Esophagus (tissue), 2 donors: ENCODE measurements around the gene MOGAT1. TPM values are rescaled to one million over a fixed set of nuclear protein-coding genes. Genes with fewer than 3 reads are reported as not detected.

Source experiments
- H3K27ac ChIP-seq, 2 donors: one replicate each; pipeline ENCODE4 v1.5.1; 2013; ENCODE audit warnings: low read depth in 2 of 2, mild to moderate bottlenecking in 2 of 2, inconsistent platforms in 1 of 2, low read length in 1 of 2, moderate library complexity in 1 of 2
- H3K27me3 ChIP-seq, 2 donors: one replicate each; pipeline ENCODE4 v1.6.1; 2013; ENCODE audit warnings: low read length in 2 of 2, control low read depth in 1 of 2, mild to moderate bottlenecking in 1 of 2; ENCODE audit not compliant: insufficient read depth in 2 of 2, control insufficient read depth in 1 of 2
- H3K36me3 ChIP-seq, 2 donors: one replicate each; pipeline ENCODE4 v1.6.1; 2013; ENCODE audit warnings: low read length in 1 of 2; ENCODE audit not compliant: control insufficient read depth in 2 of 2, insufficient read depth in 2 of 2
- H3K4me1 ChIP-seq, 2 donors: one replicate each; pipeline ENCODE4 v1.6.1; 2013; ENCODE audit warnings: low read length in 1 of 2; ENCODE audit not compliant: control insufficient read depth in 2 of 2, insufficient read depth in 2 of 2
- H3K4me3 ChIP-seq, 2 donors: one replicate each; pipeline ENCODE4 v1.5.1; 2013; ENCODE audit warnings: low read length in 2 of 2, mild to moderate bottlenecking in 2 of 2, low read depth in 1 of 2, moderate library complexity in 1 of 2
- H3K9me3 ChIP-seq, 2 donors: one replicate each; pipeline ENCODE4 v1.6.1; 2013; ENCODE audit warnings: mild to moderate bottlenecking in 2 of 2, low read depth in 1 of 2, low read length in 1 of 2, moderate library complexity in 1 of 2; ENCODE audit not compliant: control insufficient read depth in 2 of 2, insufficient read depth in 1 of 2
- WGBS, 2 donors: extraction: QIAGEN DNeasy Blood & Tissue Kit; methylation state at CpG; one replicate each; pipeline ENCODE4 v1.1.7; 2013; 5-methylcytosine and 5-hydroxymethylcytosine counted together
- polyA plus RNA-seq, 2 donors: library from polyadenylated mRNA; stranded (reverse); fragments of 200-250 nt; gene quantifications; one replicate each; pipeline ENCODE4 v1.2.3, GENCODE V29; 2013
- donor health status: healthy with polysubstance abuse.
- donor health status: Bipolar disorder and iron deficiency.

The MOGAT1 gene
- polyA plus RNA-seq, 2 donors = 0.05 TPM; not detected in 1

DNA sequence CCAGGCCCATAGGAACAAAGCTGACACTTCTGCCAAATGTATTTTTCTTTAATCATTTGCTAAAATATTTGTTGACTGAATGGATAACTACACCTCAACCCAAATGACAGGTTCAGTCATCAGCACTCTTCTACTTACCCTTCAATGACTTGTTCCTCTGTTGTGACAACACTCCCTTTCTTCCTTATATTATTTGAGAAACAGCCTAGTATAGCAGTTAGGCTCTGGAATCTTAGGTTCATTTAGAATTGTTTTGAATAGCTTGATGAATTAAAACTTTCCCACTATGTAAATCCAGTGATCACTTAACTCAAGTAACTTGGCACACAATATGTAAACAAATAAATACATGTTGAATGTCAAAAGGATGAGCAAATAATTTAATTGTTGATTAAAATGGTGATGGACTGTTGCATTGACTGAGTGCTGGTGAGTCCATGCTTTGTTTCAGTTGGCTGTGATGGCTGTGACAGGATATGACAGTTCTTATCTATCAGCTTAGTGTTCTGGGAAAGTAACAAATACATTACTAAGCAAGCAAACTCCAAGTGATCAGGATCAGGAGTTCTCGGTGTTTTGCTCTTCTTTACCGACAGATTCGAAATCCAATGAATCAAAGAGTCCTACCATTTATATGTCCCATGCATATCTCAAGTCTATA is 2.8 kb upstream of the MOGAT1 start:
- H3K4me3 ChIP-seq = no peak overlapping the region
- no peaks in the 10 kb centered on the region for H3K27me3 ChIP-seq
- no peaks in the 10 kb centered on the region for H3K36me3 ChIP-seq
- no peaks in the 10 kb centered on the region for H3K9me3 ChIP-seq
- WGBS, 2 donors = 94 to 96% methylated on average over 3 of the region's 3 CpGs
- H3K27ac ChIP-seq = no peak overlapping the region
- H3K4me1 ChIP-seq = peaks cover 3 to 4% of the 10 kb centered on the region in 2 donors

DNA sequence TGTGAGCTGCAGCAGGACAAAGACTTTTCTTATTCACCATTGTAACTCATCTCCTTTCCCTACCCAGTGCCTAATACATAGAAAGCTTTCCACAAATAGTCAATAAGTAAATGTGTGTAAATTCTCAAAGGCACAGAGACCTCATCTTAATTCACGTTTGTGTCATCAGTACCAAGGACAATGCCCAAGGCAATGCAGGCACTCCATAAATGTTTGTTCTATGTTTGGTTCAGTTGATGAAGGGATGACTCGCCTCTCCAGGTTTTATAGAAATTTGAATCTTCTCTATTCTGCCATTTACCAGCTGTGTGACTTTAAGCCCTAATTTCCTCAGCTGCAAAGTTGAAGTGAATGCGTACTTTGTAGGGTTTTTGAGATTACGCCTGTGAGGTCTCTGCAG is 2.1 kb upstream of the MOGAT1 start:
- no peak overlapping the region for H3K4me3 ChIP-seq
- H3K27me3 ChIP-seq = no peaks in the 10 kb centered on the region
- WGBS, 2 donors = 74 to 79% methylated on average over 4 of the region's 4 CpGs
- peaks cover 3 to 4% of the 10 kb centered on the region in 2 donors for H3K4me1 ChIP-seq
- no peaks in the 10 kb centered on the region for H3K36me3 ChIP-seq
- no peaks in the 10 kb centered on the region for H3K9me3 ChIP-seq
- no peak overlapping the region for H3K27ac ChIP-seq

DNA sequence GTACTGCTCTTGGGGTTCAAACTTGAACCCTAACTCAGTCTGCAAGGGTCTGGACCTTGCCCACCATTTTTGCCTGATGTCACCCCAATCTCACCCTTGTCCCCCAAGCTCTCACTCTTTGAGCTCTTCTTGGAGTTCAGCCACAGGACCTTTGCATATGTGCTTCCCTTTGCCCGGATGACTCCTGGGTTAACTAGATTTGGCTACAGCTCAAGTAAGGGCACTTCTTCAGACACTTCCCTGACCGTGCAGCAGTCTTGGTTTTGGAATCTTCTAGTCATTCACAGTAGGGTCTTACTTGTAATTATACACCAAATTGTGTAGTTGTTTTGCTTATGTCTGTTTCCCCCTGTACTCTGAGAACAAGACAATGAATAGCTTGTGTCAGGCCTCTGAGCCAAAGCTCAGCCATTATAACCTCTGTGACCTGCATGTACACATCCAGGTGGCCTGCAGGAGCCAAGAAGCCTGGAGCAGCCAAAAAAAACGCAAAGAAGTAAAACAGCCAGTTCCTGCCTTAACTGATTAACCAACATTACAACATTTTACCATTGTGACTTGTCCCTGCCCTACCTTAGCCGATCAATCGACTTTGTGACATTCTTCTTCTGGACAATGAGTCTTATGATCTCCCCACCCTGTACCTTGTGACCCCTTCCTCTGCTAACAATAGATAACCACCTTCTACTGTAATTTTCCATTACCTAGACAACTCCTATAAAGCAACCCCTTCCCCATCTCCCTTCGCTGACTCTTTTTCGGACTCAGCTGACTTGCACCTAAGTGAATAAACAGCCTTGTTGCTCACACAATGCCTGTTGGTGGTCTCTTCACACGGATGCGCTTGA is 1.0 kb upstream of the MOGAT1 start:
- 74 to 80% methylated on average over 9 of the region's 9 CpGs for WGBS, 2 donors
- H3K27me3 ChIP-seq = no peaks in the 10 kb centered on the region

DNA sequence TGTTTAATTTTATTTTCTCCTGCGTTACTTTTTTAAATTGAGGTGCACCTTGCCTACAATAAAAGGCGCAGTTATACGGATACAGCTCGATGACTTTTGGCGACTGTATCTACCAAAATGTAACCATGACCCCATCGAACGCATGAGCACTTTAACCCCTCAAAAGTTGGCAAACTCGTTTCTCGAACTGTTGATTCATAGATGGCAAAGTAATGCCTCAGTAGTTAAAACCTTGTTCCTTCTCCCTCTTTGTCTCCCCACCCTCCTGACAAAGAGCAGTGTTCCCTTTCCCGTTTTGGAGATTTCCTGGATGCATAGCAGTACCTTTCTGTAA is 577 bp downstream of the MOGAT1 start:
- WGBS, 2 donors = 15% methylated on average over 10 of the region's 10 CpGs
- H3K27ac ChIP-seq = no peak overlapping the region
- no peaks in the 10 kb centered on the region for H3K9me3 ChIP-seq
- peak overlapping the region; percentile 41 to 55 for H3K4me3 ChIP-seq
- no peaks in the 10 kb centered on the region for H3K27me3 ChIP-seq
- peaks cover 3 to 4% of the 10 kb centered on the region in 2 donors for H3K4me1 ChIP-seq
- H3K36me3 ChIP-seq = no peaks in the 10 kb centered on the region

More for the DNA sequence above, 1.0 kb upstream of the MOGAT1 start:
- Histone ChIP-seq H3K27ac (no peak overlapping the region), H3K9me3 (no peaks in the 10 kb centered on the region), H3K4me3 (no peak overlapping the region), H3K4me1 (peaks cover 3 to 4% of the 10 kb centered on the region in 2 donors), H3K36me3 (no peaks in the 10 kb centered on the region)

DNA sequence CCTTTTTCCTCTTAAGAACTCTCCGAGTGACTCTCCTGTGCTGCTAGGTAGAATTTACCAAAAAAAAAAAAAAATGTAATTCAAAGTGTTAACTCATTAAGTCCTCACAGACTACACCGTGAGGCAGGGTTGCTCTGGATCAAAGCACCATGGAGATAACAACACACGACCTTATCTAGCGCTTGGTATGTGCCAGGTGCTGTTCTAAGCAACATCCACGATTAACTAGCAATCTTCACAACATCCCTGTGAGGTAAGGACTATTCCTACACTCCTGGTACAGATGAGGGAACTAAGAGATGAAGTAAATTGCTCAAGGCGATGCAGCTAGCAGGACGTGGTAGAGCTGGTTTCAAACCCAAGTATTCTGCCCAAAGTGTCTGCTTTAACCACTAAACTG is 1.8 kb downstream of the MOGAT1 start:
- WGBS, 2 donors = 69 to 73% methylated on average over 7 of the region's 7 CpGs
- H3K27me3 ChIP-seq = no peaks in the 10 kb centered on the region
- H3K9me3 ChIP-seq = no peaks in the 10 kb centered on the region
- H3K4me1 ChIP-seq = peaks cover 3 to 4% of the 10 kb centered on the region in 2 donors
- H3K36me3 ChIP-seq = no peaks in the 10 kb centered on the region
- no peak overlapping the region for H3K27ac ChIP-seq
- H3K4me3 ChIP-seq = no peak overlapping the region

DNA sequence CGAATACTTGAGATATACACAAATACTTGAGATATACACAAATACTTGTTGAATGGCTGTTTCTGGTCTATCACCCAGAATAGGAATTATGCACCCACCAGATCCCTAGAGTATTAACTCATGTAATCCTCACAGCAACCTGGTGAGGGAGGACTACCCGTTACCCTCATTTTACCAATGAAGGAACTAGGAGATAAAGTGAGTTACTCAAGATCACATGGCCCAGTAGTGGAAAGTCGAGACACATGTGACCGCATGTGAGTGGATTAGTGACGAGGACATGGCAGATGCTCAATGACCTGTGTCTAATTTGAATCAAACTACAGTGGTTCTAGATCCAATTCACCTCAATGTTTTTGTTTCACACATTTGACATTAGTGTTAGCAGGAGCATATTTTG is 2.4 kb downstream of the MOGAT1 start:
- WGBS, 2 donors = 85 to 91% methylated on average over 5 of the region's 5 CpGs
- Histone ChIP-seq H3K9me3 (no peaks in the 10 kb centered on the region), H3K27me3 (no peaks in the 10 kb centered on the region)

DNA sequence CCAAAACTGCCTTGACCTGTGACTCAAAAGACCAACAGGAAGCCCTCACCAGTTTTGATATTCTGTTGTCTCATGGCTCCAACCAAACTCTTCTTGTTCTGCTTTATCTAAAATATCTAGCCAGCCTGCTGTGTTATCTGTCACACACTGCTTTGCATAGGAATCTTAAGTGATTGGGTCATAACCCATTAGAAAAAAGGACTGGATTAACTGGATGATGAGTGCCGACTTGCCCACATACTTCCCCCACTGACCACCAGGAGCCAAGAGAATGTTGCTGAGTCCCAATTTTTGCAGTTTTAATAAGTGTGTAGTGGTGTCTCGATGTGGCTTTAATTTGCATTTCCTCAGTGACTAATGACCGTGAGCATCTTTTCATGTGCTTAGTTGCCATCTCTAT is 6.5 kb downstream of the MOGAT1 start:
- Histone ChIP-seq H3K4me3 (no peak overlapping the region), H3K27me3 (peaks cover 0 to 2% of the 10 kb centered on the region in 2 donors), H3K36me3 (no peaks in the 10 kb centered on the region), H3K9me3 (no peaks in the 10 kb centered on the region), H3K4me1 (no peaks in the 10 kb centered on the region), H3K27ac (no peak overlapping the region)
- WGBS, 2 donors = 64 to 72% methylated on average over 3 of the region's 3 CpGs

More for the DNA sequence above, 2.4 kb downstream of the MOGAT1 start:
- H3K36me3 ChIP-seq = no peaks in the 10 kb centered on the region
- H3K27ac ChIP-seq = no peak overlapping the region
- peaks cover 3 to 4% of the 10 kb centered on the region in 2 donors for H3K4me1 ChIP-seq
- H3K4me3 ChIP-seq = no peak overlapping the region

DNA sequence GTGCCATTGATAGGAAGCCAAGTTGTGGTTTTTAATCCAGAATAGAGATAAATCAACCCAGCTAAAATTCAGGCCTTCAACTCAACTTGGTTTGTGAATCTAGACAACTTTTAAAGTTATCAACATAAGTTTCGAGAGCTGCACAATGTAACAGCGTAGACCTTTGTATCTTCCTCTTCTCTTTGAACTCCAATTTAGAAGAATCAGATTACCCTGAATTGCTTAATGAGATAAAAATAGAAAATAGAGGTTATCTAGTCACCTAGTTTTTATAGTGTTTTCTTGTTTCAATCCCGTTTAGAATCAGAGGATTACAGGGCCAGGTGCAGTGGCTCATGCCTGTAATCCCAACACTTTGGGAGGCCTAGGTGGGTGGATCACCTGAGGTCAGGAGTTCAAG is 12.3 kb downstream of the MOGAT1 start:
- no peak overlapping the region for H3K4me3 ChIP-seq
- H3K9me3 ChIP-seq = no peaks in the 10 kb centered on the region
- H3K36me3 ChIP-seq = no peaks in the 10 kb centered on the region
- 83 to 89% methylated on average over 3 of the region's 3 CpGs for WGBS, 2 donors
- peaks cover 0 to 2% of the 10 kb centered on the region in 2 donors for H3K27me3 ChIP-seq
- no peaks in the 10 kb centered on the region for H3K4me1 ChIP-seq
- H3K27ac ChIP-seq = no peak overlapping the region

DNA sequence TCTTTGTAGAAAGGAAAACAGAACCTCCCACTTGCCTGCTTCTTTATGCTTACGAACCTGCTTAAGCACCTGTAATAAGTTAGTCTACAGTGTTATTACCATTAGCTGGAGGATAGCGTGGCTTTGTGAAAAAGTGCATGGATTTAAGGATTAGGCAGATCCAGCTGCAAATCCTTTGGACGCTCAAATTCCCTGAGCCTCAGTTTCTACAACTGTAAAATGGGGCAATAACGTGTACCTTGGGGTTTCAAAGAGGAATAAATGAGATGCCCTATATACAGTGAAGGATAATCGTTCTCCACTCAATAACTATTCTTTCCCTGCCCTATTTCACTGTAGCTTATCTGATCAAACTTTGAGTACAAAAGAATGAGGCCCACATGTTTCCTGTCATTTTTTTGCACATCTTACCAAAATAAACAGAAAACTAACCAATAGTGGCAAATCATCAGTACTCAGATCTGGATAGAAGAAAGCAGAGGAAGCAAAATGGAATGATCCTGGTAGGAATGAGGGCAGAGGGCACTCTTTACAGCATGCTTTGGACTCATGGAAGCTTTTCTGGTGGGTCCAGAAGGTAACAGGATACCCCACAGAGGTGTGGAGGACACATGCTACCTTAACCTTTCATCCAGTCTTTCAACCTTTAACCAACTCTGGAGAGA is 14.8 kb downstream of the MOGAT1 start:
- Histone ChIP-seq H3K9me3 (no peaks in the 10 kb centered on the region), H3K36me3 (no peaks in the 10 kb centered on the region), H3K27me3 (no peaks in the 10 kb centered on the region), H3K4me3 (no peak overlapping the region), H3K27ac (no peak overlapping the region), H3K4me1 (no peaks in the 10 kb centered on the region)
- WGBS, 2 donors = 68 to 71% methylated on average over 5 of the region's 5 CpGs
